Endothelial cell of umbilical vein (primary cell): Measurements from ENCODE around the gene ITPKB.

Source experiments
- EZH2 ChIP-seq: IDR thresholded peaks from 2 replicates; pipeline ENCODE4 v1.6.1; 2012; ENCODE audit warnings: borderline replicate concordance, low read depth, mild to moderate bottlenecking, moderate library complexity, low read length, inconsistent platforms; ENCODE audit not compliant: severe bottlenecking
- FOS ChIP-seq: IDR thresholded peaks from 2 replicates; pipeline ENCODE4 v1.6.1; 2011; ENCODE audit warnings: mild to moderate bottlenecking, low read length, moderate library complexity, borderline replicate concordance; ENCODE audit not compliant: insufficient read depth
- GATA2 ChIP-seq: IDR thresholded peaks from 2 replicates; pipeline ENCODE4 v1.7.0; 2011; ENCODE audit warnings: low read depth, mild to moderate bottlenecking, moderate library complexity, mixed read lengths, low read length; ENCODE audit not compliant: insufficient read length, insufficient read depth
- JUN ChIP-seq: IDR thresholded peaks from 2 replicates; pipeline ENCODE4 v1.6.1; 2011; ENCODE audit warnings: borderline replicate concordance, low read depth; ENCODE audit not compliant: insufficient read length, insufficient read depth
- POLR2A ChIP-seq: IDR thresholded peaks from 2 replicates; pipeline ENCODE4 v1.6.1; 2012; ENCODE audit warnings: low read depth, mild to moderate bottlenecking, control low read depth, low read length
- POLR2AphosphoS5 ChIP-seq: IDR thresholded peaks from 2 replicates; pipeline ENCODE4 v1.6.1; 2012; ENCODE audit warnings: low read depth, mild to moderate bottlenecking, control low read depth, low read length, moderate library complexity; ENCODE audit not compliant: insufficient read depth
- TF ChIP-seq, protein P1 (sequence below), 2 donors: IDR thresholded peaks; 1 replicate in 1 of 2; 2 replicates in 1 of 2; pipeline ENCODE4 v1.5.1; 2011; ENCODE audit warnings: low read length in 2 of 2, mild to moderate bottlenecking in 2 of 2, moderate library complexity in 2 of 2, control low read depth in 1 of 2, inconsistent platforms in 1 of 2, low read depth in 1 of 2; ENCODE audit not compliant: insufficient read depth in 1 of 2; ENCODE audit errors: extremely low read depth in 1 of 2
- TF ChIP-seq, protein P2 (sequence below): IDR thresholded peaks from 2 replicates; pipeline ENCODE4 v1.6.1; 2011; ENCODE audit not compliant: insufficient read depth, insufficient read length

DNA sequence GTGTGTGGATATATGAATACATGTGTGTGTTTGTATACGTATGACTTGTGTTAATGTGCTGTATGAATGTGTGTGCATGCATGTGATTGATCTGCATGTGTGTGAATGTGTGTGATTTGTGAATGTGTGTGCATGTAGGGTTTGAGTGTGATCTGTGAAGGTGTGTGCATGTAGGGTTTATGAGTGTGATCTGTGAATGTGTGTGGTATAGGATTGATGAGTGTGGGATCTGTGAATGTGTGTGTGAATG is 102.3 kb downstream of the ITPKB start:
- TF ChIP-seq, protein P1, sequence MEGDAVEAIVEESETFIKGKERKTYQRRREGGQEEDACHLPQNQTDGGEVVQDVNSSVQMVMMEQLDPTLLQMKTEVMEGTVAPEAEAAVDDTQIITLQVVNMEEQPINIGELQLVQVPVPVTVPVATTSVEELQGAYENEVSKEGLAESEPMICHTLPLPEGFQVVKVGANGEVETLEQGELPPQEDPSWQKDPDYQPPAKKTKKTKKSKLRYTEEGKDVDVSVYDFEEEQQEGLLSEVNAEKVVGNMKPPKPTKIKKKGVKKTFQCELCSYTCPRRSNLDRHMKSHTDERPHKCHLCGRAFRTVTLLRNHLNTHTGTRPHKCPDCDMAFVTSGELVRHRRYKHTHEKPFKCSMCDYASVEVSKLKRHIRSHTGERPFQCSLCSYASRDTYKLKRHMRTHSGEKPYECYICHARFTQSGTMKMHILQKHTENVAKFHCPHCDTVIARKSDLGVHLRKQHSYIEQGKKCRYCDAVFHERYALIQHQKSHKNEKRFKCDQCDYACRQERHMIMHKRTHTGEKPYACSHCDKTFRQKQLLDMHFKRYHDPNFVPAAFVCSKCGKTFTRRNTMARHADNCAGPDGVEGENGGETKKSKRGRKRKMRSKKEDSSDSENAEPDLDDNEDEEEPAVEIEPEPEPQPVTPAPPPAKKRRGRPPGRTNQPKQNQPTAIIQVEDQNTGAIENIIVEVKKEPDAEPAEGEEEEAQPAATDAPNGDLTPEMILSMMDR (IDR thresholded peaks at IDR 0.05; ENCODE audit: extremely low read depth in 1 of 2, insufficient read depth in 1 of 2, low read depth in 1 of 2, low read length in 2 of 2), result no peak
- TF ChIP-seq EZH2, result no peak
- no peak for TF ChIP-seq JUN
- TF ChIP-seq, protein P2, sequence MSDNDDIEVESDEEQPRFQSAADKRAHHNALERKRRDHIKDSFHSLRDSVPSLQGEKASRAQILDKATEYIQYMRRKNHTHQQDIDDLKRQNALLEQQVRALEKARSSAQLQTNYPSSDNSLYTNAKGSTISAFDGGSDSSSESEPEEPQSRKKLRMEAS, result no peak
- TF ChIP-seq POLR2A, result no peak
- TF ChIP-seq GATA2, result no peak
- TF ChIP-seq FOS, result no peak
- no peak for TF ChIP-seq POLR2AphosphoS5
